Activated effector memory CD4-positive, alpha-beta T cell treated with anti-CD3 and anti-CD28 coated beads, Interleukin-2, amount 50 U/mL, for 16 hours (primary cell): ENCODE data around the gene GPAT3.

Experiments
- DNase-seq: peaks from one replicate; pipeline ENCODE4 v3.0.0-alpha.2; 2020

The GPAT3 gene

GRCh38 chr4:83651846-83652245 is 115.9 kb downstream of the GPAT3 start:
- DNase-seq, result no peak
